ENCODE measurements around the gene PARD3B. TPM values are rescaled to one million over a fixed set of nuclear protein-coding genes. Genes with fewer than 3 reads are reported as not detected.

PARD3B gene
- total RNA-seq, 1 experiment from 2014 or later: 6.4 TPM

GRCh38 chr2:204791230-204791629, 246.0 kb downstream of the PARD3B start:
- Mint-ChIP-seq H3K27ac (no peak overlapping the region), H3K4me3 (no peak overlapping the region), H3K36me3 (ENCODE audit: insufficient read depth in 1 of 3, low read depth in 3 of 3) (no peaks in the 10 kb centered on the region), H3K9me3 (no peaks in the 10 kb centered on the region), H3K4me1 (no peaks in the 10 kb centered on the region), H3K27me3 (ENCODE audit: low read depth) (no peaks in the 10 kb centered on the region)
- H4K8ac ChIP-seq (replicated peaks; ENCODE audit: insufficient read length, low read depth, low read length): no peak overlapping the region
- H2BK120ac ChIP-seq (ENCODE audit: low read depth, low read length, poor library complexity, severe bottlenecking): no peak overlapping the region
- no peak overlapping the region for H3K4me2 ChIP-seq (ENCODE audit: insufficient read depth, insufficient read length, low read length)
- no peak overlapping the region for H2BK12ac ChIP-seq (ENCODE audit: insufficient read length, low read depth, low read length)
- no peak overlapping the region for H3K4ac ChIP-seq (ENCODE audit: low read depth, low read length)
- H3K27ac ChIP-seq (ENCODE audit: insufficient read length, low read depth, low read length): no peak overlapping the region
- H2AK5ac ChIP-seq (ENCODE audit: insufficient read length, low read length): no peak overlapping the region
- no peaks in the 10 kb centered on the region for H4K20me1 ChIP-seq (ENCODE audit: control insufficient read depth, insufficient read depth, insufficient read length)
- TF ChIP-seq CTCF (conservative IDR thresholded peaks at IDR 0.05): no peak
- H3K9ac ChIP-seq (ENCODE audit: extremely low read depth, insufficient read length, low read length): no peak overlapping the region
- H3T11ph ChIP-seq (ENCODE audit: low read length): no peak overlapping the region
- DNase-seq: no peak
- H2AFZ ChIP-seq (ENCODE audit: low read length): no peak overlapping the region
- H4K91ac ChIP-seq (ENCODE audit: insufficient read length, low read depth, low read length): no peak overlapping the region
- H3K27me3 ChIP-seq (ENCODE audit: insufficient read depth, low read length): no peaks in the 10 kb centered on the region
- no peak overlapping the region for H2BK15ac ChIP-seq (ENCODE audit: low read depth, low read length)
- H3K79me1 ChIP-seq (ENCODE audit: insufficient read depth, low read depth, low read length, poor library complexity, severe bottlenecking): no peaks in the 10 kb centered on the region
- H3K23ac ChIP-seq (ENCODE audit: insufficient read length, low read depth, low read length): no peak overlapping the region
- no peak overlapping the region for H4K5ac ChIP-seq (ENCODE audit: insufficient read length, low read depth, low read length)
- H3K56ac ChIP-seq (ENCODE audit: insufficient read length, low read depth, low read length): no peak overlapping the region
- H3K79me2 ChIP-seq (ENCODE audit: insufficient read depth, low read length): no peaks in the 10 kb centered on the region
- H3K23me2 ChIP-seq (ENCODE audit: insufficient read length, low read depth, low read length, poor library complexity, severe bottlenecking): no peaks in the 10 kb centered on the region
- H3K14ac ChIP-seq (ENCODE audit: insufficient read depth, low read length): no peak overlapping the region
- no peak overlapping the region for H2BK5ac ChIP-seq (ENCODE audit: insufficient read length, low read length)
- no peak overlapping the region for H3K18ac ChIP-seq (ENCODE audit: insufficient read length, low read depth, low read length)
- H2BK20ac ChIP-seq (ENCODE audit: low read depth, low read length, poor library complexity, severe bottlenecking): no peak overlapping the region
- H3K4me1 ChIP-seq (ENCODE audit: insufficient read depth, low read length): no peaks in the 10 kb centered on the region
- no peaks in the 10 kb centered on the region for H3K9me3 ChIP-seq (ENCODE audit: control insufficient read depth, low read depth, low read length)

Data from H9 (cell line).